Measurements from ENCODE around the gene NR1I3.
"Not testable (repeated sequence)": the region's sequence is repeated elsewhere in the genome, so short reads cannot be mapped to it uniquely, and the experiment has no call there.

The NR1I3 gene, protein sequence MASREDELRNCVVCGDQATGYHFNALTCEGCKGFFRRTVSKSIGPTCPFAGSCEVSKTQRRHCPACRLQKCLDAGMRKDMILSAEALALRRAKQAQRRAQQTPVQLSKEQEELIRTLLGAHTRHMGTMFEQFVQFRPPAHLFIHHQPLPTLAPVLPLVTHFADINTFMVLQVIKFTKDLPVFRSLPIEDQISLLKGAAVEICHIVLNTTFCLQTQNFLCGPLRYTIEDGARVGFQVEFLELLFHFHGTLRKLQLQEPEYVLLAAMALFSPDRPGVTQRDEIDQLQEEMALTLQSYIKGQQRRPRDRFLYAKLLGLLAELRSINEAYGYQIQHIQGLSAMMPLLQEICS

DNA sequence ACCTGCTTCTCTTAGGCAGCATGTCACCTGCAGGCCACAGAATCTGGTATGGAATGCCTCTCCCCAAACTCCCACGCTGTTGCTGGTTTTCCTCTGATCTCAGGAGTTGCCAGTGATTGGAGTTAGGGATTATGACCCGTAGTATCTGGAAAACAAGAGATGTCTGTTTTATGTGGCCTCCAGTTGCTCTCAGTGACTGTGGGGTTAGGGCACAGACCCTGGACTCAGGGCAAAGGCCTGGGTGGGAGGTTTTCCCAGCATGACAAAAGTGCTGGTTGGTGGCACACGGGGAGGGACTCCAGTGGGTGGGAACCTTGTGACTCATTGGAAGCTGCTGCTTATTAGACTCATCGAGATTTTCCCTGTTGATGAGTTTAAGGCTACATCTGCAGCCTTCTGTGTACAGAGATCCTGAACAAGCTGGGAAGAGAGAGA is at the start of gene NR1I3:
TSS of gene NR1I3 (minus strand) at position 165 of the 435 bp plus-strand sequence. CDS start 1,638 bp downstream, outside the sequence.
- DNase-seq: no peak

- no peak for DNase-seq
Observed at GRCh38 chr1:161287482-161288054, 49.6 kb upstream of the NR1I3 start.

- DNase-seq: no peak
Observed at GRCh38 chr1:161285521-161285920, 47.5 kb upstream of the NR1I3 start.

DNA sequence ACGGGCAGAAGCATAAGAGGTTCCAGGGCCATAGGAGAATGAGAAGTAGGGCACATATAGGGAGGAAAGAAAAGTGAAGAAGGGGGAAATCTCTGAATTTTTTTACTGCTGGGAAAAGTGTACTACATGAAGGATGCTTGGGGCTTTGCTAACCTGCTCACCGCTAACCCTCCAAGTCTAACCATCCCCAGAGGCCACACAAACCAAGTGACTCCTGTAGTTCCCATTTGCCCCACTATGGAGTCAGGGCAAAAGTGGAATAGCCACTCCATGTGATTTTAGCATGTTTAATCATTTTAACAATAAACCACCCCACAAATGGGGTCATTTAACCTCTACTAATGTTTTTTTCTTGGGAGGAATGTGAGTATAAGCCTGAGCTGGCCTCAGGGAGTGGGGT is 47.1 kb upstream of the NR1I3 start:
- DNase-seq: no peak

DNA sequence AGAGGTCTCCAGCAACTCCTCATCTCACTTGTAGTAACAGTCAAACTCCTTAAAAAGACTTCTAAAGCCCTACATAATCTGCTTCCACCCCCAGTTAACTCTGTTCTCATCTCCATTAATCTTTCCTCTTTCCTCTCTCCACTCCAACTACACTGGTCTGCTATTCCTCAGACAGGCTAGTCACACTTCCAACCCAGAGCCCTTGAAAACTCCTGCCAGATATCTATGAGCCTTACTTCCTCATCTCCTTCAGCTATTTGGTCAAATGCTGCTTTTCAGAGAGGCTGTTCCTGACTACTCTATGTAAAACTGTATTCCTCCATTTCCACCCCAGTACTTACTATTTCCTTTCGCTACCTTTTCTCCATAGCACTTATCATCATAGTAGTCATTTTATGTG is 45.0 kb upstream of the NR1I3 start:
- no peak for DNase-seq

- no peak for DNase-seq
Observed at GRCh38 chr1:161274874-161275273, 36.9 kb upstream of the NR1I3 start.

- DNase-seq: no peak
Observed at GRCh38 chr1:161273402-161273801, 35.4 kb upstream of the NR1I3 start.

DNA sequence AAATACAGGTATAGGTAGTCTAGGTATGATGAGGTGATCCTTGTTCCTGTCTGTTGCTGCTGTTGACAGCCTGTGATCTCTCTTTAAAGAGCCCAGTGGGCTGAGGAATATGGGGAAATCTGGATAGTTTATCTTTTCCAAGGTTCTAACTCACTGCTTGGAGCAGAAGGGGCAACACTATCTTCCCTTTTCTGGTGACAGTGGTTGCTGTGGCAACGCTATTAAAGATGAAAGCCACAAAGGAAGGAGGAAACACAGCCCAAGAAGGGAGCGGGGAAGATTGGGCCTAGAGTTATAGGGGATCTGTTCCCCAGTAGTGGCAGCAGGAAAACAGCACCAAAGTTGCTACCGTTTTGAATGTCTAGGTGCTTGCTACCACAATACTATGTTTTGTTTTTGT is 29.3 kb upstream of the NR1I3 start:
- DNase-seq: no peak

DNA sequence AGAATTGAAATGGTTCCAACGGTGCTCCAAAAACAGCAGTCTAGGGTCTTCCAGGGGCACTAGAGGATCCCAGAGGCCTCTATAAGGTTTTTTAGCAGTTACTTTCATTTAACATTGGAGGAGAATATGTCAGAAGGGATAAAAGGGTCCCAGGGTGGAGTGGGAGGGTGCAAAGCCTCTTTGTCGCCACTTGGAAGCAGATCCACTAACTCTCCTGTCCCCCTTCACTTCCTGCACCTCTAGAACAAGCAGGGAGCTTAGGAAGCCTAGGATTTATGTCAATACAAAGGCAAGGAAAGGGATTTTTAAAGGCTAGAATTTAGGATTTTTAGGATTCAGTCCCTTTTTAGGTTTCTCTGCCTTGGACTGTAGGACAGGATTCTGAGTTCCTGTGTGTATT is 28.8 kb upstream of the NR1I3 start:
- no peak for DNase-seq

- DNase-seq: no peak
Observed at GRCh38 chr1:161266202-161266601, 28.2 kb upstream of the NR1I3 start.

DNA sequence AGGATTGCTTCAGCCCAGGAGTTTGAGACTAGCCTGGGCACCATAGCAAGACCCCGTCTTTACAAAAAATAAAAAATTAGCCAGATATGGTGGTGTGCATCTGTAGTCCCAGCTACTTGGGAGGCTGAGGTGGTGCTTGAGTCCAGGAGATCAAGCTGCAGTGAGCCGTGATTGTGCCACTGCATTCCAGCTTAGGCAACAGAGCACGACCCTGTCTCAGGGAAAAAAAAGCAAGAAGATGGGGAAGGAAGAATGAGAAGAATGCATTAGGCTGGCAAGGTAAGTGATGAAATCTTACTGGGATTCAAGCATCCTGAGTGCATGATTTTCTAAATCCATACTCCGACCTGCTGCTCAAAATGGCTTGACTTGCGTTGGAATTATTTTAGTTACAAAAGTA is 27.3 kb upstream of the NR1I3 start:
- DNase-seq: no peak

- DNase-seq: no peak
Observed at GRCh38 chr1:161261261-161262235, 23.5 kb upstream of the NR1I3 start.

GRCh38 chr1:161260376-161261260 is 22.6 kb upstream of the NR1I3 start:
- no peak for DNase-seq

DNA sequence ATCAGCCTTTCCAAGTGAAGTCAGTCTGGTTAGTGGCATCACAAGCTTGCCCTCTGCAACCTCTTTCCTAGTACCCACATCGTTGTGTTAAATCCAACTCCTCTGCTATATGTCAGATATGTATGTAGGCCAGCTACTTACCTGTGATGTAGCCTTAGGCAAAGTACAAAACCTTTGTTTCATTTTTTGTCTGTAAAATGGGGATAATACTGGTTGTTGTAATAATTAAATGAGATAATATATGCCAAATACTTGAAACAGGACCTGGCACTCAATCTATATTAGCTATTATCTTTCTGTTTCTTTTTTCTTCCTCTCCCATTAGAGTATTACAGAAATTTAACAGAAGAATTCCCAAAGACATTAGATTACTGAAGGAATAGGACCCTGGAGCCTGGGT is 21.8 kb upstream of the NR1I3 start:
- DNase-seq: no peak

- DNase-seq: no peak
Observed at GRCh38 chr1:161259345-161259702, 21.3 kb upstream of the NR1I3 start.

- DNase-seq: peak; percentile 41
Observed at GRCh38 chr1:161258439-161259344, 20.7 kb upstream of the NR1I3 start, which contains the start of gene PCP4L1. PCP4L1 (plus strand) TSS chr1:161258745; CDS start chr1:161258975, 230 bp downstream.

DNA sequence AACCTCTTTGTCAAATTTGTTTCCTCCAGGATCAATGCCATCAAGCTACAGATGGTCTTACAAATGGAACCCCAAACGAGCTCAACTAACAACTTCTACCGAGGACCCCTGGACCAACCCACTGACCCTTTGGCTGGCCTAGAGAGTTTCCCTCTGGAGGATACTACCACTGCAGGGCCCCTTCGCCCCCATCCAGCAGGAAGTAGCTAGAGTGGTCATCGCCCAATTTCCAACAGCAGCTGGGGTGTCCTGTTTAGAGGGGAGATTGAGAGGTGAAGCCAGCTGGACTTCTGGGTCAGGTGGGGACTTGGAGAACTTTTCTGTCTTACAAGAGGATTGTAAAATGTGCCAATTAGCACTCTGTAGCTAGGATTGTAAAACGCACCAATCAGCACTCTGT is 19.1 kb upstream of the NR1I3 start:
- DNase-seq: not testable (repeated sequence)

- DNase-seq: not testable (repeated sequence)
Observed at GRCh38 chr1:161255955-161256520, 18.0 kb upstream of the NR1I3 start.

- DNase-seq: not testable (repeated sequence)
Observed at GRCh38 chr1:161255302-161255701, 17.3 kb upstream of the NR1I3 start.

DNA sequence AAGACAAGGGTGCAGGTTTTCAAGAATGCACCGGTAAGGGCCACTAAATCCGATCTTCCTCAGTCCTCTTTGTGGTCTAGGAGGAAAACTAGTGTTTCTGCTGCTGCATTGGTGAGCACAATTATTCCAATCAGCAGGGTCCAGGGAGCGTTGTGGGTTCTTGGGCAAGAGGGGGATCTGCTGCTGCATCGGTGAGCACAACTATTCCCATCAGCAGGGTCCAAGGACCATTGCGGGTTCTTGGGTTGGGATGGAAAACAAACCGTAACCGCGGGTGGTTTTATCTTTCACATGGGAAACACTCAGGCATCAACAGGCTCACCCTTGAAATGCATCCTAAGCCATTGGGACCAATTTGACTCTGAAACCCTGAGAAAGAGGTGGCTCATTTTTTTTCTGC is 13.6 kb upstream of the NR1I3 start:
- no peak for DNase-seq

- no peak for DNase-seq
Observed at GRCh38 chr1:161250829-161251228, 12.8 kb upstream of the NR1I3 start.

Data from activated CD4-positive, CD25-positive, alpha-beta regulatory T cell treated with anti-CD3 and anti-CD28 coated beads, Interleukin-2, amount 50 U/mL, for 72 hours (primary cell).